Hepatic stellate cell (primary cell): ENCODE results near the gene DYNC1LI1.
"Not testable (repeated sequence)": the region's sequence is repeated elsewhere in the genome, so short reads cannot be mapped to it uniquely, and the experiment has no call there.

Experiments used
- DNase-seq: peaks from one replicate; pipeline ENCODE4 v3.0.0; 2011; ENCODE audit warnings: low spot score

The DYNC1LI1 gene

GRCh38 chr3:32583708-32584107 is 13.1 kb upstream of the DYNC1LI1 start:
- no peak for DNase-seq

DNA sequence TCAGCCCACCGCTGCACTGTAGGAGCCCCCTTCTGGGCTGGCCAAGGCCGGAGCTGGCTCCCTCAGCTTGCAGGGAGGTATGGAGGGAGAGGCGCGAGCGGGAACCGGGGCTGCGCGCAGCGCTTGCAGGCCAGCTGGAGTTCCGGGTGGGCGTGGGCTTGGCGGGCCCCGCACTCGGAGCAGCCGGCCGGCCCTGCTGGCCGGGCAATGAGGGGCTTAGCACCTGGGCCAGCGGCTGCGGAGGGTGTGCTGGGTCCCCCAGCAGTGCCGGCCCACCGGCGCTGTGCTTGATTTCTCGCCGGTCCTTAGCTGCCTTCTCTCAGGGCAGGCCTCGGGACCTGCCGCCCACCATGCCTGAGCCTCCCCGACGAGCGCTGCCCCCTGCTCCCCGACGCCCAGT is 8.0 kb upstream of the DYNC1LI1 start:
- DNase-seq: not testable (repeated sequence)

DNA sequence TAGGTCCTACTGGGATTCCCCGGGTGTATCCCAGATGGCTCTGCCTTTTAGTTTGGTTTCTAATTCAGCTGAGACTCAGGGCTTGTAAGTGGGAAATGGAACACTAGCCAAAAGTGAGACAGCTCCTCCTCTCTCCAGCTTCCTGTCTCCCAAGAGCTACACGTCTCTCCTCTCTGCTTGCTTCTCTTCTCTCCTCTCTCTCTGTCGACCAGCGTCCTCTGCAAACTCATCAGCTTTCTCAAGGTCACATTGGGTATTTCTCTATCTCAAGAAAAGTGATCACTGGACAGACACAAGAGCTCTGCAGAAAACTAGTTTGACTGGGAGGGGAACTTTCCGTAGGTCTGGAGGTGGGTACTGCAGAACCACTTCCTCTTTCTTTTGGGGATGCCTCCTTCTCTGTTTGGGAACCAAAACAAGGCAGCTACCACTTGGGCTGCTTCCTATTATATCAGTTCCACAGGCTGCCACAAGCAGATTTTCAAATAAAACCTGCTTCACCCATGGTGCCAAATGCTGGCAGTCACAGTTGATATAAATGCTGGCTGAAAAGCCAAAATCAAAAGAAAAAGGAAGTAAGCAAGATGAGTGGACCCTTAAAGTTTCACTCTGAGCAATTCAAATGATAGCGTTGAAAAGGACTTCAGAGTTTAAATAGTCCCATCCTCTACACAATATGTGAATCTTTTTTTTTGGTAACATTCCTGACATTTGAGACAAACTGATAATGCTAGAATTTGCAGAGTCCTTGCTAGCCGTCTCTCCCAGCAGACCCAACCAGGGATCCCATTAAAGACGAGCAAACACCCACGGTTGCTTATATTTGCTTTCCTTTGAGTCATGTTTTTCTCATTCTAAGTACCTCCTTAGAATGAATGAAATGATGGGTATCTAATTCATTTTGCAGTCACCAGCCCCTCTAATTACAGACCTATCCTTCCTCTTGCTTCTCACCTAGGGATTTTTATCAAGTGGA is 7.2 kb upstream of the DYNC1LI1 start:
- peak; percentile 40 for DNase-seq

GRCh38 chr3:32577174-32577573 is 6.5 kb upstream of the DYNC1LI1 start:
- DNase-seq: no peak

DNA sequence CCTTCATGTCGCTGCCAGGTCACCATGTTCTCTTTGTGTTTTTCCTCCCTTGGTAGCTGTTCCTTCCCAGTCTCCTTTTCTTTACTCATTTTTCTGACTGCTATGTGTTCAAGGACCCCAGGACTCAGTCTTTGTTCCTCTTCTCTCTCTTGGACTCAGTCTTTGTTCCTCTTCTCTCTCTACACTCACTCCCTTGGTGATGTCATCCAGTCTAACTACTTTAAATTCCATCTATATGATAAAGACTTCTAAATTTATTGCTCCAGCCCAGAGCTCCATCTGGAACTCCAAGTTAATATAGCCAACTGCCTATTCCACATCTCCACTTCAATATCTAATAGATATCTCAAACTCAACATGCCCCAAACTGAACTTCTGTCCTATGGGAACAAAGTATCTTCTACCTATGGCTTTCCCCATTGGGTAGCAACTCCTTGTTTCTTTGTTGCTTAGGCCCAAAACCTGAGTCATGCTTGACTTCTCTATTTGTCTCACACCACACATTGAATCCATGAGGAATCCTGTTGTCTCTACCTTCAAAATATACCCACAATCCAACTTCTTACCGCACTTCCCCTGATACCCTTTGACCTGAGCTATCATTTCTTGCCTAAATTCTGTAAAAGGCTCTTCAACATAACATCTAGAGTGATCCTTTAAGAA is 4.9 kb upstream of the DYNC1LI1 start:
- peak; percentile 43 for DNase-seq

DNA sequence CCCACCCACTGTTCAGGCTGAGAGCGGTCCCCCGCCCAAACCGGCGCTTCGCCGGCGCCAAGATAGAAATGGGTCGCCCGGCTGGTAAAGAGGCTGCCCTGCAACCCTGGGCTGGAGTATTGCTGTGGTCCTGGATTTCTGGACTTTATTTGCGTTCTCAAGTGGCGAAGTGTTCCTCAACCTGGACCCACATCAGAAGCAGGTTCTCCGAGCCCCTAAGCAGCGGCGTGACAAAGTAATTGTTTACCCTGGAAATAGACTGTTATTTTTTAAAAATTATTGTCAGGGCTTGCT is 481 bp upstream of the DYNC1LI1 start:
- DNase-seq: no peak

DNA sequence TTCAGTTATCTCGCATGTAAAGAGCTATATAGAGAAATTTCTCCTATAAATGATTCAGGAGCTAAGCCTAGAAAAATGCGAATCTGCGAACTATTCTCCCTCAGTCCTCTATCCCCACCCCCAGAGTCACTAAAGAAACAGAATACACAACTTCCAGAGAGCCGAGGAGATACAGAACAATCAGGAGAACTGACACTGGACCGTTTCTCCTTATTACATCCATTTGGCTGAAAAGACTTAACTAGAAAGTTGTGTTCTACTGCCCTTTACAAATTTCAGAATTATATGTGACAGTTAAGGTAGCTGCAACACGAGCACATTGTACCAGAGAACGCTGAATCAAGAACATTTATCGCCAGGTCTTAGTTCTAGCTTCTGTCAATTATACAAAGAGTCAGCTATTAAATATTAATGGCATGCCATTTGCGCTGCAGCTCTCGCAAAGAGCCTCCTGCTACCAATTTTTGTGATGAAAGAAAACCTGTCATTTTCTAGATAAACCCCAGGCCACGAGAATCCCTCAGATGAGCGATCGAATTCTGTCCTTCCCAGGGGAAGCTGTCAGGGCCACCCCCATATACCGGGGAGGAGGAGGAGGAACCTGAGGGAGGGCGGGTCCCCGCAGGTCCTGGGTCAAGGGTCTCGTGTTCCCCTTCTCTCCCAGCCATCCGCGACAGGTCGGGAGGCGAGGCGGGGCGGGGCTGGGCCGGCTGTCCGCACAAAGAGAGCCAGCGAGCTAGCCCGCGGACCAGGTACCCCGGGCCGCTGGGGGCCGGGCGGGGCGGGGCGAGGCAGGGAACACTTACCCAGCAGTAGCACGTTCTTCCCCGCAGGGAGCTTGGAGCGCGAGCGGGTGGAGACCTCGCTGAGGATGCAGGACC is 878 bp downstream of the DYNC1LI1 start:
- peak; percentile 49 for DNase-seq

DNA sequence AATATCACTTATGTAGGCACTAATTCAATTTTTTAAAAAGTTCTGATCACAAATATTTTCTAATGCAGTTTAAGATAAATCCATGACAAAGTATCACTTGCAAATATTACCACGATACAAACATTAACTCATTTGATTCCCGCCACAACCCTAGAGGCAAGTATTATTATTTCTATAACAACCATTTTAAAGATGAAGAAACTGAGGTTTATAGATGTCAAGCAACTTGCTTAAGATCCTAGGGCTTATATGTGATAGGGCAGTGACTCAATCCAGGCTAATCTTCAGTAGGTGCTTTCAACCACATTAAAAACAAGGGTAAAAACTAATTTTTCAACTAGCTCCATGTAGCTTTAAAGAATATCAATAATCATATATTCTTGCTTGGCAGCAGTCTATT is 1.7 kb downstream of the DYNC1LI1 start:
- DNase-seq: no peak

DNA sequence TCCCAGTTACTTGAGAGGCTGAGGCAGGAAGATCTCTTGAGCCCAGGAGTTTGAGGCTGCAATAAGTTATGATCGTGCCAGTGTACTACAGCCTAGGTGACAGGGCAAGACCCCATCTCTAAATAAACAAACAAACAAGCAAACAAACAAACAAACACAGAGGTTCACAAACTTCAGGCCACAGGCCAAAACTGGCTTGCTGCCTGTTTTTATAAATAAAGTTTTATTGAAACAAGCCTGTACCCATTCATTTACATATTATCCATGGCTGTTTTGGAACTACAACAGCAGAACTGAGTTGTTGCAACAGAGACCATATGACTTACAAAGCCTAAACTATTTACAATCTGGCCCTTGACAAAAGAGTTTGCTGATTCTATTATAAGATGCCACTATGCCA is 6.5 kb downstream of the DYNC1LI1 start:
- DNase-seq: no peak

- no peak for DNase-seq
These were observed 8.0 kb downstream of the DYNC1LI1 start for GRCh38 chr3:32562640-32563039.

GRCh38 chr3:32557640-32558352 is 12.9 kb downstream of the DYNC1LI1 start:
- DNase-seq: no peak

DNA sequence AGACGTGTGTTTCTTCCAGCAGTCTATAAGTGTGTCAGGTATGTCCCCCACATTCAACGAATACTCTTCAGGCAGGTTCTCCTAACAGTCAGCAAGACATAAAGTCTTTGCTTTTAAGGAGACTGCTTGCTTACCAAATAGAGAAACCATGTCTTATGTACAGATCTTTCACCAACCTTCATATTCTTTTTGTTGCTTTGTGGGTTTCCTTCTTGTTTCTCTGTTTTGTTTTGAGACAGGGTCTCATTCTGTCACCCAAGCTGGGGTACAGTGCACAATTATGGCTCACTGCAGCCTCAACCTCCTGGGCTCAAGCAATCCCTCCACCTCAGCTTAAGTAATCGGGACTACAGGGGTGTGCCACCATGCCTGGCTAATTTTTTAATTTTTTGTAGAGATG is 14.3 kb downstream of the DYNC1LI1 start:
- no peak for DNase-seq

GRCh38 chr3:32553973-32554372 is 16.7 kb downstream of the DYNC1LI1 start:
- no peak for DNase-seq

DNA sequence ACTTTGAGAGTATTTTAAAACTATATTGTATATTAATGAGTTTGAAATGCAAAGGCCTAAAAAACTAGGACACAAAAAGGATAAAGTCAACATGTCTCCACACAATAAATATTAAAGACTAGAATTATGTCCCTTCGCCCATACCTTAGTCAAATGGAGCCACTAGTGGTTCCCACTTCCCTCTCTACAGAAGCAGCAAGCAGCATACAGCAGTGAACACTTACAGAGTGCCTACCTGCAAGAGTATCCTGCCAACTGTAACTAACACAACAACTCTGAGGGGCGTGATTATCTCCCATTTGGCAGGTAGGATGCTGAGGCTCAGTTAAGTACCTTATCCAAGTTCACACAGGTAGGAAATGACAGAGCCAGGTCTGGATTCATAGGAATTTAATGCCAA is 17.2 kb downstream of the DYNC1LI1 start:
- DNase-seq: no peak

GRCh38 chr3:32552013-32552412 is 18.6 kb downstream of the DYNC1LI1 start:
- DNase-seq: no peak

GRCh38 chr3:32551496-32551895 is 19.2 kb downstream of the DYNC1LI1 start:
- no peak for DNase-seq

GRCh38 chr3:32551087-32551486 is 19.6 kb downstream of the DYNC1LI1 start:
- DNase-seq: no peak

DNA sequence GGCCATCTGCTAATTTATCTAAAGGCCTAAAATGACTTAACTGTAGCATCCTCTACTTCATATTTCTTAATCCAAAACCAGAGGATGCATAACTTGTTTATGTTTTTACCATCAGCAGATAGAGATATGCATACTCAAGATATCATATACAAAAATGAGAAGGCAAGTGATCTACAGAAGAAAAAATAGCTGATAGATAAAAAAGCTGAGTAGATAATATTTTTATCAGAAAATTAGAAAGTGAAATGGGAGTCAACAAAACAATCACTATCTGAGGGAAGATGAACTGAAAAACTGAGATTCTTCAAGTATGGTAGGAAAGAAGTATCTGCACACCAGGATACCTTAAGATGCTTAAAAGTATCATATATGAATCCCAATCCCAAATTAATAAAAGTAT is 25.4 kb downstream of the DYNC1LI1 start:
- no peak for DNase-seq

DNA sequence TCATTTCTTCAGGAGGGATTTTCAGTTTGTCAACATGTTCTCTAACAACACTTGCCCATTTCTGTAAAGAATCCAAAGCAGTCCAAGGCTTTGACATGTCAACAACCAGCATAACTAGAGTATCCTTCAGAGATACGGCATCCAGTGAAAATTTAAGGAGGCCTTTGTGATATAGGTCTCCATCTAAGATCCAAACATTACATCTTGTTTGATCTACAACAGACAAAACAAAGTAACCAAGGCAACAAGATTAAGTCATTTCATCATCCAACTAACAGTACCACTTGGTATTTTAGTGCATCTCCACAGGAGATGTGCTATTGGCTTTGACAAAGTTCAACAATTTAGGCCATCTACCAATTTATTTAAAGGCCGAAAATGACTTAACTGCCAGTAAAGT is 25.8 kb downstream of the DYNC1LI1 start:
- DNase-seq: no peak

DNA sequence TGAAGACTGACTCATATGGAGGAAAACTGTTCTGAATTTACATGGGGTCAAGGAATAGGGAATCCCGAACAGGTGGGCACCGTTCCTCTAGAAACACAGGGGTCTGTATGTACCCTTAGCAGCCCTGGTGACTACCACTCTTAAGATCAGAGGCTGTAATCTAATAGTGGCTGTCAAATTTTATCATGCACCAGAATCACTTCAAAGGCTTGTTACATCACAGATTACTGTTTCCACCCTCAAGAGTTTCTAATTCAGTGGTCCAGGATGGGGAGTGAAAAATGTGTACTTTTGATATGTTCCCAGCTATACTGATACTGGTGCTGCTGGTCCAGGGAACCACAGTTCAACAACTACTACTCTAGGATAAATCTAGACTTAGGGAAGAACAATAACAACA is 27.9 kb downstream of the DYNC1LI1 start:
- no peak for DNase-seq

GRCh38 chr3:32540899-32541298 is 29.8 kb downstream of the DYNC1LI1 start:
- DNase-seq: no peak

DNA sequence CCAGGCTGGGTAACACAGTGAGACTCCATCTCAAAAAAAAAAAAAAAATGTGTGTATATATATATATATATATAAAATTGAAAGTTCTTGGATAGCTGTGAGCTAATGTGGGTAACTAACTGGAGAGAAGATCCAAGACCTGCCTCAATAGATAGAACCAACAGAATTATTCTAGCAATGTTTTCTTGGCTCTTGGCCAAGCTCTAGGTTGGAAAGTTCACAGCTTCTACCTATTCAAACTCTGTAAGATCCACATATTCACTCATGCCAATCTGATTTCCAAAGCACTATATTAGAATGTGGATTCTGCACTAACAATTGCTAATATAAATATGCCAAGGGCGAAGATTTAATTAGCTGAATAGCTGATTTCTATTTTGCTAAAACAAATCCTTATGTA is 38.2 kb downstream of the DYNC1LI1 start:
- DNase-seq: no peak
